Measurements from ENCODE around the gene VAV1.

DNA sequence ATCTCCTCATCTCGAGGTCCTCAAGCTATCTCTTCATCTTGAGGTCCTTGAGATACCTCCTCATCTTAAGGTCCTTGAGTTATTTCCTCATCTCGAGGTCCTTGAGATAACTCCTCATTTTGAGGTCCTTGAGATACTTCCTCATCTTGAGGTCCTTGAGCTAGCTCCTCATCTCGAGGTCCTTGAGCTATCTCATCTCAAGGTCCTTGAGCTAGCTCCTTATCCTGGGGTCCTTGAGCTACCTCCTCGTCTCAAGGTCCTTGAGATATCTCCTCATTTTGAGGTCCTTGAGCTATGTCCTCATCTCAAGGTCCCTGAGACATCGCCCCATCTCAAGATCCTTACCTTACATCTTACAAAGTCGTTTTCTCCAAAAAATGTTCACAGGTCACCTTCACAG, 18.7 kb downstream of the VAV1 start:
- TF ChIP-seq, protein P1, sequence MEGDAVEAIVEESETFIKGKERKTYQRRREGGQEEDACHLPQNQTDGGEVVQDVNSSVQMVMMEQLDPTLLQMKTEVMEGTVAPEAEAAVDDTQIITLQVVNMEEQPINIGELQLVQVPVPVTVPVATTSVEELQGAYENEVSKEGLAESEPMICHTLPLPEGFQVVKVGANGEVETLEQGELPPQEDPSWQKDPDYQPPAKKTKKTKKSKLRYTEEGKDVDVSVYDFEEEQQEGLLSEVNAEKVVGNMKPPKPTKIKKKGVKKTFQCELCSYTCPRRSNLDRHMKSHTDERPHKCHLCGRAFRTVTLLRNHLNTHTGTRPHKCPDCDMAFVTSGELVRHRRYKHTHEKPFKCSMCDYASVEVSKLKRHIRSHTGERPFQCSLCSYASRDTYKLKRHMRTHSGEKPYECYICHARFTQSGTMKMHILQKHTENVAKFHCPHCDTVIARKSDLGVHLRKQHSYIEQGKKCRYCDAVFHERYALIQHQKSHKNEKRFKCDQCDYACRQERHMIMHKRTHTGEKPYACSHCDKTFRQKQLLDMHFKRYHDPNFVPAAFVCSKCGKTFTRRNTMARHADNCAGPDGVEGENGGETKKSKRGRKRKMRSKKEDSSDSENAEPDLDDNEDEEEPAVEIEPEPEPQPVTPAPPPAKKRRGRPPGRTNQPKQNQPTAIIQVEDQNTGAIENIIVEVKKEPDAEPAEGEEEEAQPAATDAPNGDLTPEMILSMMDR (conservative IDR thresholded peaks at IDR 0.05; ENCODE audit: low read depth in 2 of 2): no peak
- TF ChIP-seq, protein P2, sequence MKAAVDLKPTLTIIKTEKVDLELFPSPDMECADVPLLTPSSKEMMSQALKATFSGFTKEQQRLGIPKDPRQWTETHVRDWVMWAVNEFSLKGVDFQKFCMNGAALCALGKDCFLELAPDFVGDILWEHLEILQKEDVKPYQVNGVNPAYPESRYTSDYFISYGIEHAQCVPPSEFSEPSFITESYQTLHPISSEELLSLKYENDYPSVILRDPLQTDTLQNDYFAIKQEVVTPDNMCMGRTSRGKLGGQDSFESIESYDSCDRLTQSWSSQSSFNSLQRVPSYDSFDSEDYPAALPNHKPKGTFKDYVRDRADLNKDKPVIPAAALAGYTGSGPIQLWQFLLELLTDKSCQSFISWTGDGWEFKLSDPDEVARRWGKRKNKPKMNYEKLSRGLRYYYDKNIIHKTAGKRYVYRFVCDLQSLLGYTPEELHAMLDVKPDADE (IDR thresholded peaks at IDR 0.05): no peak
- TF ChIP-seq EZH2phosphoT487 (IDR thresholded peaks at IDR 0.05; ENCODE audit: unreplicated experiment) (no peak), EZH2 (IDR thresholded peaks at IDR 0.05; ENCODE audit: low read depth, unreplicated experiment) (no peak), POLR2AphosphoS5 (IDR thresholded peaks at IDR 0.05; ENCODE audit: low read depth) (no peak), NANOG (IDR thresholded peaks at IDR 0.05; ENCODE audit: borderline replicate concordance) (no peak), CREB1 (CRISPR knock-in tag; IDR thresholded peaks at IDR 0.05; ENCODE audit: low read depth) (no peak)
- TF ChIP-seq, protein P3, sequence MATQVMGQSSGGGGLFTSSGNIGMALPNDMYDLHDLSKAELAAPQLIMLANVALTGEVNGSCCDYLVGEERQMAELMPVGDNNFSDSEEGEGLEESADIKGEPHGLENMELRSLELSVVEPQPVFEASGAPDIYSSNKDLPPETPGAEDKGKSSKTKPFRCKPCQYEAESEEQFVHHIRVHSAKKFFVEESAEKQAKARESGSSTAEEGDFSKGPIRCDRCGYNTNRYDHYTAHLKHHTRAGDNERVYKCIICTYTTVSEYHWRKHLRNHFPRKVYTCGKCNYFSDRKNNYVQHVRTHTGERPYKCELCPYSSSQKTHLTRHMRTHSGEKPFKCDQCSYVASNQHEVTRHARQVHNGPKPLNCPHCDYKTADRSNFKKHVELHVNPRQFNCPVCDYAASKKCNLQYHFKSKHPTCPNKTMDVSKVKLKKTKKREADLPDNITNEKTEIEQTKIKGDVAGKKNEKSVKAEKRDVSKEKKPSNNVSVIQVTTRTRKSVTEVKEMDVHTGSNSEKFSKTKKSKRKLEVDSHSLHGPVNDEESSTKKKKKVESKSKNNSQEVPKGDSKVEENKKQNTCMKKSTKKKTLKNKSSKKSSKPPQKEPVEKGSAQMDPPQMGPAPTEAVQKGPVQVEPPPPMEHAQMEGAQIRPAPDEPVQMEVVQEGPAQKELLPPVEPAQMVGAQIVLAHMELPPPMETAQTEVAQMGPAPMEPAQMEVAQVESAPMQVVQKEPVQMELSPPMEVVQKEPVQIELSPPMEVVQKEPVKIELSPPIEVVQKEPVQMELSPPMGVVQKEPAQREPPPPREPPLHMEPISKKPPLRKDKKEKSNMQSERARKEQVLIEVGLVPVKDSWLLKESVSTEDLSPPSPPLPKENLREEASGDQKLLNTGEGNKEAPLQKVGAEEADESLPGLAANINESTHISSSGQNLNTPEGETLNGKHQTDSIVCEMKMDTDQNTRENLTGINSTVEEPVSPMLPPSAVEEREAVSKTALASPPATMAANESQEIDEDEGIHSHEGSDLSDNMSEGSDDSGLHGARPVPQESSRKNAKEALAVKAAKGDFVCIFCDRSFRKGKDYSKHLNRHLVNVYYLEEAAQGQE (IDR thresholded peaks at IDR 0.05; ENCODE audit: unreplicated experiment): no peak

Measured in GM23338 (cell line).